Neuronal stem cell (in vitro differentiated cells): Measurements from ENCODE around the gene ERC1.

Experiments used
- DNase-seq: peaks from one replicate; pipeline ENCODE4 v3.0.0-alpha.2; 2013; ENCODE audit warnings: low spot score
- H2AFZ ChIP-seq: one replicate; pipeline ENCODE4 v1.6.1; 2013; ENCODE audit warnings: mild to moderate bottlenecking, low read length, inconsistent platforms
- H2AK5ac ChIP-seq: 2 replicates; pipeline ENCODE4 v1.6.1; 2013; ENCODE audit warnings: low read depth, mild to moderate bottlenecking, inconsistent platforms, low read length, moderate library complexity, mixed read lengths
- H2BK120ac ChIP-seq: 2 replicates; pipeline ENCODE4 v1.6.1; 2013; ENCODE audit warnings: low read depth, mild to moderate bottlenecking, inconsistent platforms, low read length, moderate library complexity, mixed read lengths
- H2BK12ac ChIP-seq: one replicate; pipeline ENCODE4 v1.6.1; 2013; ENCODE audit warnings: low read length, inconsistent platforms
- H2BK15ac ChIP-seq: 2 replicates; pipeline ENCODE4 v1.6.1; 2013; ENCODE audit warnings: mild to moderate bottlenecking, low read length, inconsistent platforms, mixed read lengths
- H2BK5ac ChIP-seq: one replicate; pipeline ENCODE4 v1.6.1; 2013; ENCODE audit warnings: inconsistent platforms, mild to moderate bottlenecking, low read length, moderate library complexity
- H3K14ac ChIP-seq: one replicate; pipeline ENCODE4 v1.6.1; 2013; ENCODE audit warnings: low read length, inconsistent platforms
- H3K18ac ChIP-seq: 2 replicates; pipeline ENCODE4 v1.6.1; 2013; ENCODE audit warnings: low read length, inconsistent platforms
- H3K23ac ChIP-seq: 2 replicates; pipeline ENCODE4 v1.6.1; 2013; ENCODE audit warnings: low read depth, mild to moderate bottlenecking, mixed read lengths, low read length, inconsistent platforms; ENCODE audit not compliant: poor library complexity
- H3K27ac ChIP-seq: replicated peaks from 3 replicates; pipeline ENCODE4 v1.5.1; 2013; ENCODE audit warnings: low read length, inconsistent platforms
- H3K27me3 ChIP-seq, 3 experiments: 2 replicates each; pipeline ENCODE4 v1.6.1; 2013; ENCODE audit warnings: low read length in 3 of 3, mild to moderate bottlenecking in 2 of 3, inconsistent platforms in 1 of 3, low read depth in 1 of 3, mixed read lengths in 1 of 3, moderate library complexity in 1 of 3; ENCODE audit not compliant: control insufficient read depth in 3 of 3, insufficient read depth in 3 of 3
- H3K36me3 ChIP-seq, 2 donors: replicated peaks in 1 of 2; 2 replicates each; pipeline ENCODE4 v1.6.1; 2013; ENCODE audit warnings: low read length in 2 of 2; ENCODE audit not compliant: control insufficient read depth in 2 of 2, insufficient read depth in 2 of 2
- H3K4ac ChIP-seq: 2 replicates; pipeline ENCODE4 v1.6.1; 2013; ENCODE audit warnings: inconsistent platforms, mild to moderate bottlenecking, low read length, moderate library complexity
- H3K4me1 ChIP-seq, 2 donors: 1 replicate in 1 of 2; 2 replicates in 1 of 2; pipeline ENCODE4 v1.6.1; 2013; ENCODE audit warnings: low read length in 2 of 2, low read depth in 1 of 2; ENCODE audit not compliant: control insufficient read depth in 2 of 2, insufficient read depth in 1 of 2
- H3K4me2 ChIP-seq: one replicate; pipeline ENCODE4 v1.6.1; 2013; ENCODE audit warnings: mild to moderate bottlenecking, low read length, inconsistent platforms; ENCODE audit not compliant: insufficient read depth, poor library complexity, severe bottlenecking
- H3K4me3 ChIP-seq, 2 donors: 2 replicates each; pipeline ENCODE4 v1.5.1; 2013; ENCODE audit warnings: low read length in 2 of 2, mild to moderate bottlenecking in 2 of 2, inconsistent platforms in 1 of 2, moderate library complexity in 1 of 2
- H3K79me1 ChIP-seq: one replicate; pipeline ENCODE4 v1.6.1; 2013; ENCODE audit warnings: low read depth, mild to moderate bottlenecking, inconsistent platforms, low read length, moderate library complexity
- H3K9ac ChIP-seq: one replicate; pipeline ENCODE4 v1.6.1; 2013; ENCODE audit warnings: mild to moderate bottlenecking, low read depth, low read length, inconsistent platforms; ENCODE audit not compliant: poor library complexity
- H3K9me3 ChIP-seq, 2 donors: replicated peaks in 1 of 2; 2 replicates each; pipeline versions ENCODE3 to v1.6.1; 2013; ENCODE audit warnings: low read length in 2 of 2, mild to moderate bottlenecking in 2 of 2, inconsistent platforms in 1 of 2, low read depth in 1 of 2, mixed read lengths in 1 of 2, moderate library complexity in 1 of 2; ENCODE audit not compliant: control insufficient read depth in 2 of 2, insufficient read depth in 1 of 2
- H4K8ac ChIP-seq: one replicate; pipeline ENCODE4 v1.6.1; 2013; ENCODE audit warnings: low read depth, mild to moderate bottlenecking, inconsistent platforms, low read length, moderate library complexity
- H4K91ac ChIP-seq: one replicate; pipeline ENCODE4 v1.6.1; 2013; ENCODE audit warnings: low read length, low read depth, mild to moderate bottlenecking, inconsistent platforms; ENCODE audit not compliant: poor library complexity
- WGBS, 2 donors: extraction: QIAGEN DNeasy Blood & Tissue Kit; methylation state at CpG; one replicate each; pipeline ENCODE4 v1.1.7; 2013; ENCODE audit warnings: missing lambda C conversion rate in 2 of 2, mixed read lengths in 1 of 2; ENCODE audit not compliant: insufficient read length in 2 of 2, insufficient replicate concordance in 1 of 2; ENCODE audit errors: extremely low coverage in 2 of 2; 5-methylcytosine and 5-hydroxymethylcytosine counted together

Gene ERC1

DNA sequence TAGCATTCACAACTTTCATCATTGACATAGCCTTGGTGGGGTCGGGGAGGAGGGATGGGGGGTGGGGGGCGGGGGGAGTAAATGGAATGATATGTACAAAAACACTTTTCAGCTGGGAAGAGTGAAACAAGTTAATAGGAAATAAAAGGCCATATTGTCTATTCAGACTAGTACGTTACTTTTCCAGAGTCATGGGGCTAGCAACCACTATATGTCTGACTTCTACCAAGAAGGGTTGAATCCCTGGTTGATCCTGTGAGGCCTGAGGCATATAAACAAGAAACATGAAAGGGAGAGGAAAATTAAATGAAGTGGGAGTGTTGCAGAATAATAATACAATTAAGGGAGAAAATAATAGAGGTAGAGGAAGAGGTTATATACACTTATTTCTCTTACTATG lies 225.5 kb downstream of the ERC1 start:
- Histone ChIP-seq H4K8ac (no peak overlapping the region), H3K9me3 (no peaks in the 10 kb centered on the region), H2AK5ac (no peak overlapping the region), H3K18ac (no peak overlapping the region), H3K9ac (no peak overlapping the region), H4K91ac (no peak overlapping the region), H2BK5ac (no peak overlapping the region), H2BK15ac (no peak overlapping the region), H3K27me3 (no peaks in the 10 kb centered on the region), H2AFZ (no peak overlapping the region), H3K23ac (no peak overlapping the region), H3K36me3 (no peaks in the 10 kb centered on the region), H3K79me1 (no peaks in the 10 kb centered on the region), H2BK120ac (no peak overlapping the region), H3K4me2 (no peak overlapping the region), H2BK12ac (no peak overlapping the region), H3K4me3 (no peak overlapping the region), H3K4me1 (peaks cover 0 to 13% of the 10 kb centered on the region in 2 donors), H3K14ac (no peak overlapping the region), H3K27ac (no peak overlapping the region), H3K4ac (no peak overlapping the region)
- DNase-seq = no peak
- no CpG with 5 or more reads among the region's 3 CpGs for whole genome bisulfite sequencing, 2 donors

DNA sequence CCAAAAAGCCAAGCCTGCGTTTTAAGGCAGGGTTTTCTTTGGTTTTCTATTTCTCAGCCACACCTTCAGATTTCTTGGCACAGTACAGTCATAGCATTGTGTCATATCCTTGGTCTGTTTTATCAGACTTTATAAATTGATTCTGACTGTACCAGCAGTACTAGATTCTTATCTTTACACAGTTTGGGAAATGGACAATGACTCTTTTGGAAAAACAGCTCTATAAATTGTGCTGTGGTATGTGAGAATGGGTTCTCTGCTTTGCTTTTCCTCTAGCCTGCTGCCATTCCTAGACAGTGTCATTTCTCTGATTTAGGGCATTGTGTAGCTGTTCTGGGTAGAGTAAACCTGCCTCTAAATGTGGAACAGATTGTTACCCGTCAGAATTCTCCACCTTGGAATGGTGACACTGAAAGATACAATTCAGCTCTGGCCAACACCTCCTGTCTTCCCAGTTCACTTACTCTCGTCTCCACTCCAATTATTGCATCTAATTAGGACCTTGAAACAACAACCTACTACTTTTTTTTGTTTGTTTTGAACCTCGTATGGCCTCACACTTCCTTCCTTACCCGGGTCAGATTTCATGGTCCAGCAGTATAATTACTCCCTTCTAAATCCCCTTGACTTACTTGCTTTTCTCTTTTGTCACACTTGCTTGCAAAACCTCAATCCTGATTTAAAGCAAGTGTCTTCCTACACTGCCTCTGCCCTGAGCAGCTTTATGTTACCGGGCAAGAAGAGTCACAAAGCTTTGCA lies 226.3 kb downstream of the ERC1 start:
- Histone ChIP-seq H3K9me3 (no peaks in the 10 kb centered on the region), H3K4me2 (peak overlapping the region; percentile 12), H2BK12ac (no peak overlapping the region), H4K91ac (no peak overlapping the region), H3K9ac (no peak overlapping the region), H3K4me1 (peaks cover 0 to 10% of the 10 kb centered on the region in 2 donors), H2AFZ (no peak overlapping the region), H3K27me3 (no peaks in the 10 kb centered on the region), H3K4ac (no peak overlapping the region), H3K14ac (no peak overlapping the region), H4K8ac (no peak overlapping the region), H2BK120ac (no peak overlapping the region), H3K79me1 (no peaks in the 10 kb centered on the region), H3K18ac (no peak overlapping the region), H3K36me3 (no peaks in the 10 kb centered on the region), H3K23ac (no peak overlapping the region), H3K27ac (peak overlapping the region; percentile 55), H2BK5ac (no peak overlapping the region), H2BK15ac (no peak overlapping the region), H2AK5ac (no peak overlapping the region), H3K4me3 (no peak overlapping the region)
- DNase-seq = peak; percentile 11
- no CpG with 5 or more reads among the region's 6 CpGs for WGBS, 2 donors

DNA sequence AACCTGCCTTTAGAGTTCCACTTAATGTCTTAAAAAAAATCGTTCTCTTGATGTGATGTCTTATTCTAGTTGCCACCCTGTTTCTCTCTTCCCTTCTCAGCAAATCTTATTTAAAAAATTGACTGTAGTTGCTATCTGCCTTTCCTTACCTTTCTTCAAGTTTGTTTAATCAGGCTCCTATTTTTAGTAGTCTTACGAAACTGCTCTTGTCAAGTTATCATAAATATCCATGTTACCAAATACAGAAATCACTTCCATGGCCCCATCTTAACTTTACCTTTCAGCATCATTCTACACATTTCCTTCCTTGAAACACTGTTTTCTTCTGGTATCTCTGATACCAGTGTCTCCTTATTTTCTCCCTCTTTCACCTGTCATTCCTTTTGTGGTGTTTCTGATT lies 227.3 kb downstream of the ERC1 start:
- no peak overlapping the region for H2BK12ac ChIP-seq
- no peak overlapping the region for H2BK120ac ChIP-seq
- H3K27ac ChIP-seq = peak overlapping the region; percentile 55
- H2BK5ac ChIP-seq = no peak overlapping the region
- H3K14ac ChIP-seq = no peak overlapping the region
- no peaks in the 10 kb centered on the region for H3K9me3 ChIP-seq
- no peak overlapping the region for H3K18ac ChIP-seq
- no peak overlapping the region for H3K9ac ChIP-seq
- H3K4ac ChIP-seq = no peak overlapping the region
- no peak overlapping the region for H3K4me3 ChIP-seq
- no peak for DNase-seq
- H3K79me1 ChIP-seq = no peaks in the 10 kb centered on the region
- H3K36me3 ChIP-seq = no peaks in the 10 kb centered on the region
- H2BK15ac ChIP-seq = no peak overlapping the region
- H2AK5ac ChIP-seq = no peak overlapping the region
- H3K27me3 ChIP-seq = no peaks in the 10 kb centered on the region
- H4K91ac ChIP-seq = no peak overlapping the region
- no peak overlapping the region for H4K8ac ChIP-seq
- H3K4me1 ChIP-seq = peaks cover 0 to 8% of the 10 kb centered on the region in 2 donors
- WGBS, 2 donors = no CpG with 5 or more reads among the region's 2 CpGs
- no peak overlapping the region for H3K4me2 ChIP-seq
- no peak overlapping the region for H2AFZ ChIP-seq
- no peak overlapping the region for H3K23ac ChIP-seq

DNA sequence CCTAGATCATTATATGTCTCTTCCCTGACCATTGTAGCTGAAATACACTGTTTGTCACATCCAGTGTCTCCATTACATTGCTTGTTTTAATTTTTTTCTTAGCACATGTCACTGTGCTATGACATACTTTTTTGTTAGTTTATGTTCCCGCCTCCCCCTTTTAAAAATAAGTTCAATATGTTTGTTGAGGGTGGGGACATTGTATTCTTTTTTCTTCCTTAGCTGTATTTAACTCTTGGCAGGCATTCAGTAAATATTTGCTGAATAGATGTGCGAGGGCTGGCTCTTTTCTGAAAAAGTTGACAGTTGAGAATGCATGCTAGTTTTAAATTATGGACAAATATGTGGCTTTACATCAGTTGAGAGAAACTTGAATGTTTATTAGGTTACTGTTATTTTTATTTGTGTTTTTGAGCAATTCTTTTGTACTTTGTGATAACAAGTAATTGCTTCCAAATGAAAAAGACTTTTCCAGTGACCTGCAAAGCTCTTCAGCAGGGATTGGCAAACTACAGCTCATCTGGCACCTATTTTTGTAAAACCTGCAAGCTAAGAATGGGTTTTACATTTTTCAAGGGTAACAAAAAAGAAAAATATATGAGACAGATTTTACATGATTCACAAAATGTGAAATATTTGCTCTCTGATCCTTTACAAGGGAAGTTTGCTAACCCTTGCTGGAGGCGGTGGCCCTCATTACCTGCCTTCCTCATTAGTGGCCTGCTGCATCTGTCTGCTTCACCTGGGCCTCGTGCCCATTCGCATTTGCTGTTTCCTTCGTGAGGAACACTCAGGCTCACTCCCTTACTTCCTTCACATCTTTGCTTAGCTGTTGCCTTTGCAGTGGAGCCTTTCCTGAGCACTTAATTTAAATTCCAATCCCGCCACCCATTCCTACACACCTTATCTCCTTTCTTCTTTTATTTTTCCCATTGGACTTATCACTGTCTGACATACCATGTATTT lies 229.4 kb downstream of the ERC1 start:
- Histone ChIP-seq H3K23ac (no peak overlapping the region), H3K4ac (no peak overlapping the region), H3K9me3 (no peaks in the 10 kb centered on the region), H2AK5ac (no peak overlapping the region), H3K27me3 (no peaks in the 10 kb centered on the region), H3K18ac (peak overlapping the region; percentile 16), H2BK15ac (no peak overlapping the region), H4K8ac (no peak overlapping the region), H2BK120ac (no peak overlapping the region), H3K14ac (no peak overlapping the region), H2BK12ac (no peak overlapping the region), H3K36me3 (no peaks in the 10 kb centered on the region), H4K91ac (peak overlapping the region; percentile 22), H2AFZ (no peak overlapping the region), H3K4me3 (no peak overlapping the region), H3K27ac (no peak overlapping the region), H3K79me1 (peaks cover 2% of the 10 kb centered on the region), H3K4me1 (peaks cover 0 to 8% of the 10 kb centered on the region in 2 donors), H3K9ac (peak overlapping the region; percentile 74), H2BK5ac (no peak overlapping the region), H3K4me2 (no peak overlapping the region)
- DNase-seq = no peak
- 100% methylated on average over 1 of the region's 7 CpGs; no CpG with 5 or more reads in 1 of the 2 donors for WGBS, 2 donors
